IPS-18c (cell line): ENCODE results near the gene NDFIP1.
"Not testable (repeated sequence)": the region's sequence is repeated elsewhere in the genome, so short reads cannot be mapped to it uniquely, and the experiment has no call there.

Experiments
- H3K4me3 ChIP-seq: 2 replicates; pipeline ENCODE4 v1.7.0; 2013; ENCODE audit warnings: low read depth, mild to moderate bottlenecking, low read length, moderate library complexity; ENCODE audit not compliant: insufficient read depth
- H3K9me3 ChIP-seq: one replicate; pipeline ENCODE4 v1.6.1; 2013; ENCODE audit warnings: mild to moderate bottlenecking, low read length, moderate library complexity; ENCODE audit not compliant: control insufficient read depth, insufficient read depth

Gene NDFIP1

GRCh38 chr5:142133330-142134206 lies 25.0 kb downstream of the NDFIP1 start:
- no peak overlapping the region for H3K4me3 ChIP-seq

DNA sequence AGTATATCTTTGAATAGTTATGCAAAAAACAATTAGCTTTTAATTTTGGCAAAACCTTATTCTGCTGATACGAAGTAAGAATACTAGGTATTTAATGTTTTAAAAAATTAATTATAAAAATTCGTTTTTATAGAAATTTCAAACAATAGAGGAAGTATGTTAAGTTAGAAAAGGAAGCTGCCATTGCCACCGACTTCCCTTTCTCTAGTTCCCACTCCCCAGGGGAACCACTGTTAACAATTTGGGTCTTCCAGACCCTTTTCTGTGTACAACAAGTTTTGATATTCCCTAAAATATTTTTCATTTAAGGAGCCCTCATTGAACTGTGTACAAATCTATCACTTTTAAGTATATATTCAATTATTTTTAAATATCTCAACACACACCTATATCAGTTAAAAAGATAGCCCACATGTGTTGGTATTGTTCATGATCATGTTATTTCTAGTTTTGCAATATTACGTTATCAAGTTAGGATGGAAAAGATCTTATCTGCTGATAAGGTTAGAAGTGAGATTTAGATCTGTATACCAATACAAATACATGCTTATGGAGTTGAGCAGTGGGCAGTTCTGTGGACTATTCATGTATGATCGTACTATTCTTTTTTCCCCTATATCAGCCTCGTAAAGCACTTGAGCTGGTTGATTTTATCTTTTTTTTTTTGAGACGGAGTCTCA lies 25.9 kb downstream of the NDFIP1 start:
- no peak overlapping the region for H3K4me3 ChIP-seq
- no peaks in the 10 kb centered on the region for H3K9me3 ChIP-seq

More at GRCh38 chr5:142133330-142134206, 25.0 kb downstream of the NDFIP1 start:
- H3K9me3 ChIP-seq: no peaks in the 10 kb centered on the region

GRCh38 chr5:142141463-142141862 lies 32.9 kb downstream of the NDFIP1 start:
- H3K4me3 ChIP-seq: no peak overlapping the region
- H3K9me3 ChIP-seq: no peaks in the 10 kb centered on the region

DNA sequence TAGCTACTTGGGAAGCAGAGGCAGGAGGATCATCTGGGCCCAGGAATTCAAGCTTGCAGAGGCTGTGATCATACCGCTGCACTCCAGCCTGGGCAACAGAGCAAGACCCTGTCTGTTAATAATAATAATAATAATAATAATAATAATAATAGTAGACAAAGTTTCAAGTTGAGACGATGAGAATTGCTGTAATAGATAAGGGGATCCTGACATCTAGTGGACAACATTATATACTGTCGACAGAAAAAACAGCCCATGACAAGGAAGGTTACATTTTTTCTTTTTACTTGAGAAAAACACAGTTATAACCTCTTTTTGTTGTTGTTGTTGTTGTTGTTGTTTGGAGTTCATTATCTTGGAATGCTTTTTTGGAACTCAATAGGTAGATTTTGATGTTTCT lies 35.3 kb downstream of the NDFIP1 start:
- Histone ChIP-seq H3K4me3 (no peak overlapping the region), H3K9me3 (no peaks in the 10 kb centered on the region)

DNA sequence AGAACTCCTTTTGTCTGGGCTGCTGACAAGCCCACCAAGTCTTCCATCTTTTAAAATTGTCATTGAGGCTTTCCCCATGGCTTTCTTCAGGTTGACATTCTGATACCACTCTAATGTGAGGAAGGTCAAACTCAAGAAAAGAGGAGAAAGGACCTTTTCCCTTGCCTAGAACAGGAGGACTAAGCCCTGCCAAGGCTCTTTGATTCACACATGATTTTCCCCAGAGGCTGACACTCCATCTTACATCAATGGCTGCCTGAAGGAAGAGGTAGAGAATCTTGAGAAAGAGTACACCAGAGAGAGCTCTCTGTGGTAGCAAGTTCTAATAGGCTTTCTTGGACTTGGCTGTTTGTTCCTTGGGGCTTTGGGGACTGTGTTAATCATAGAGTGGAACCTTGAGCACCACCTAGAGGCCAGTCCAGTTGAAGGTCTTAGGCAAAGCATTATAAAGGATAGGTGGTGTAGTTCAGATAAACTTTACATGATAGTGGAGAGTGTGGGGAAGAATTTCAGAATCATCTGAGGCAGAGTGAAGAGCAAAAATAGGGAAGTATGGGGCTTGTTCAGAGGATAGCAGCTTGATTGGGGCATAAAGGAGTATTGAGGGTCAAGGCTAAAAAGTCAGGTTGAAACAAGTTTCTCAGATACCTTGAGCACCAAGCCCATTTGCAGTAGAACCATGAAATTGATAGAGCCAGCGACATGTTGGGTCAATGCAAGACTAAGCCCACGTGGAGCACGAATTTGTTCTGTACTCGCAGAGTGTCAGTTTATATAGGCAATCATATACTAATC lies 36.7 kb downstream of the NDFIP1 start:
- no peak overlapping the region for H3K4me3 ChIP-seq

GRCh38 chr5:142149363-142149762 lies 40.8 kb downstream of the NDFIP1 start:
- H3K4me3 ChIP-seq: no peak overlapping the region
- H3K9me3 ChIP-seq: no peaks in the 10 kb centered on the region

More for the DNA sequence above, 36.7 kb downstream of the NDFIP1 start:
- no peaks in the 10 kb centered on the region for H3K9me3 ChIP-seq

GRCh38 chr5:142150431-142150830 lies 41.9 kb downstream of the NDFIP1 start:
- no peaks in the 10 kb centered on the region for H3K9me3 ChIP-seq

GRCh38 chr5:142151436-142152383 lies 43.1 kb downstream of the NDFIP1 start:
- Histone ChIP-seq H3K9me3 (no peaks in the 10 kb centered on the region), H3K4me3 (no peak overlapping the region)

More at GRCh38 chr5:142150431-142150830, 41.9 kb downstream of the NDFIP1 start:
- no peak overlapping the region for H3K4me3 ChIP-seq

DNA sequence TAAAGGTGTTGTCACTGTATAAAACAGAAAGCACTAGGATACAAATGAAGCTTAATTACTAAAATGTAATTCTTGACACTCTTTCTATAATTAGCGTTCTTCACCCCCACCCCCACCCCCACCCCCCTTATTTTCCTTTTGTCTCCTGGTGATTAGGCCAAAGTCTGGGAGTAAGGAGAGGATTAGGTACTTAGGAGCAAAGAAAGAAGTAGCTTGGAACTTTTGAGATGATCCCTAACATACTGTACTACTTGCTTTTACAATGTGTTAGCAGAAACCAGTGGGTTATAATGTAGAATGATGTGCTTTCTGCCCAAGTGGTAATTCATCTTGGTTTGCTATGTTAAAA lies 43.8 kb downstream of the NDFIP1 start:
- no peak overlapping the region for H3K4me3 ChIP-seq

GRCh38 chr5:142153674-142154448 lies 45.3 kb downstream of the NDFIP1 start:
- H3K4me3 ChIP-seq: no peak overlapping the region
- H3K9me3 ChIP-seq: no peaks in the 10 kb centered on the region

More for the DNA sequence above, 43.8 kb downstream of the NDFIP1 start:
- no peaks in the 10 kb centered on the region for H3K9me3 ChIP-seq

GRCh38 chr5:142154449-142154841 lies 45.9 kb downstream of the NDFIP1 start:
- not testable (repeated sequence) for H3K4me3 ChIP-seq, H3K9me3 ChIP-seq

GRCh38 chr5:142156839-142157463 lies 48.4 kb downstream of the NDFIP1 start:
- Histone ChIP-seq H3K9me3 (no peaks in the 10 kb centered on the region), H3K4me3 (no peak overlapping the region)

- no peak overlapping the region for H3K4me3 ChIP-seq
Measured at GRCh38 chr5:142159354-142159753, 50.8 kb downstream of the NDFIP1 start.

DNA sequence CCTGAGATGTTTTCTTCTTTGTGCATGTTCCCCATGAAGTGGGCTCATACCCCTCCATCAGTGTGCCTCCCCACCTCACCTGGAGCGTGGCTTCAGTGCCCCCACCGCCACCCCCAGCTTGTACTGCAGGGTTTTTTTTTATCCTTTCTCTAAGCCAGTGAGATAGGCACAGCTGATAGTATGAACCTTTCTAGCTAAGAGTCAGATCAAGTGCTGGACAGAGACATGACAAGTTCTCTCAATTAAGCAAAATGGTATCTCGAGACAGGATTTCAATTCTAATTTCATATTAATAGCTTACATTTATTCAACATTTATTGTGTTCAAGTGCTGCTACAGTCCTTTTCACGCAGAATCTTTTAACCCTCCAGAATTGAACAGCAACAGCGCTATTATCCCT lies 55.7 kb downstream of the NDFIP1 start:
- H3K4me3 ChIP-seq: no peak overlapping the region
- H3K9me3 ChIP-seq: no peaks in the 10 kb centered on the region

More at GRCh38 chr5:142159354-142159753, 50.8 kb downstream of the NDFIP1 start:
- H3K9me3 ChIP-seq: no peaks in the 10 kb centered on the region

- Histone ChIP-seq H3K4me3 (no peak overlapping the region), H3K9me3 (no peaks in the 10 kb centered on the region)
Measured at GRCh38 chr5:142166754-142167153, 58.2 kb downstream of the NDFIP1 start.

DNA sequence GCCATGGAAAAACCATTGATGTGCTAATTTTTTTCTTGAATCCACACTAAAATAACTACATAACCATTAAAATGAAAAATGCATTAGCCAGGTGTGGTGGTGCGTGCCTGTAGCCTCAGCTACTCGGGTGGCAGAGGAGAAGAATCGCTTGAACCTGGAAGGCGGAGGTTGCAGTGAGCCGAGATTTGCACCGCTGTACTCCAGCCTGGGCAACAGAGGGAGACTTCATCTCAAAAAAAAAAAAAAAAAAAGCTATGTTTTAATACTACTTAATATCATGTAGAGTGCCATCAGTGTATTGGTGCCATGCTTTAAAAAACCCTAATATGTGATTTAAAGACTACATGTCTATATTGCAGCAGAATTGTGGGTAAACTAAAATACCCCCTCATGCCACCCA lies 58.9 kb downstream of the NDFIP1 start:
- Histone ChIP-seq H3K9me3 (no peaks in the 10 kb centered on the region), H3K4me3 (no peak overlapping the region)
